HG02884 (cell line): ENCODE measurements around the gene TPR.

Experiments used
- ATAC-seq: cut with Tn5 transposase; IDR thresholded peaks from one replicate; pipeline ENCODE4 v1.9.1; 2021; ENCODE audit warnings: mild to moderate bottlenecking, moderate library complexity; ENCODE audit not compliant: unreplicated experiment

Gene TPR

GRCh38 chr1:186330758-186331157 is 44.3 kb downstream of the TPR start:
- no peak for ATAC-seq

GRCh38 chr1:186327331-186327730 is 47.7 kb downstream of the TPR start:
- ATAC-seq, result no peak

DNA sequence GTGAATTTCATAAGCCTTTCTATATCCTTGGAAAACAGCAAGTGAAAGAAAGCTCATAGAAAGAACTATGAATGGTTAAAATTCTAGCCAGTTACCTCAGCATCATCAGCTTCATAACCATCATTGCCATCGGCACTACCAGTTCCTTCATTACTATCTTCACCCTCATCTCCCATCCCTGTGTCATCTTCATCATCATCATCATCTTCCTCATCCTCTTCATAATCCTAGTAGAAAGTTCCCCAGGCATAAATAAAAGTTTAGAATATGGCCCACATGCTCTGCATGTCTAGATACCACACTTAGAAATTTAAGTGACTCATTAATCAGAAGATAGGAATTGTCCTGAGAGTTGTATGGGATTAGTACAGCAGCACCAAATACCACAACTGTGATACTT is 49.0 kb downstream of the TPR start:
- ATAC-seq, result no peak

DNA sequence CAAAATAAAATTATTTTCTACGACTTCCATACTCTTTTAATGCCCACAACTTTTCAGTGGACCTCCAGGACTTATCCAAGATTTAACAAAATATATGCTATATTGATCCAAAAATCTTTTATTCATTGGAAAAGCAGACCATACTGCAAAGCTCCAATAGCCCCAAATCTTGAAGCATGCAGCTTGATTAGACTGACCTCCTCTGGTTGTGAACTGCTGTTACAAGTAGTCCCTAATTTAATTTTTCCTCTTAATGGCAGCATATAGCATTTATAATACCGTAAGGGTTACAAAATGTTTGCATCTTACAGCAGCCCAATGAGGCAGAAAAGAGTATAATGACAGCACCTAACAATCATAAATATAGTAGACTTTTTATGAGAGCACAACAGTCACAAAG is 49.8 kb downstream of the TPR start:
- peak; percentile 47 for ATAC-seq

GRCh38 chr1:186323865-186324264 is 51.2 kb downstream of the TPR start:
- ATAC-seq, result no peak

- ATAC-seq, result no peak
Measured at GRCh38 chr1:186315570-186315969, 59.5 kb downstream of the TPR start.

DNA sequence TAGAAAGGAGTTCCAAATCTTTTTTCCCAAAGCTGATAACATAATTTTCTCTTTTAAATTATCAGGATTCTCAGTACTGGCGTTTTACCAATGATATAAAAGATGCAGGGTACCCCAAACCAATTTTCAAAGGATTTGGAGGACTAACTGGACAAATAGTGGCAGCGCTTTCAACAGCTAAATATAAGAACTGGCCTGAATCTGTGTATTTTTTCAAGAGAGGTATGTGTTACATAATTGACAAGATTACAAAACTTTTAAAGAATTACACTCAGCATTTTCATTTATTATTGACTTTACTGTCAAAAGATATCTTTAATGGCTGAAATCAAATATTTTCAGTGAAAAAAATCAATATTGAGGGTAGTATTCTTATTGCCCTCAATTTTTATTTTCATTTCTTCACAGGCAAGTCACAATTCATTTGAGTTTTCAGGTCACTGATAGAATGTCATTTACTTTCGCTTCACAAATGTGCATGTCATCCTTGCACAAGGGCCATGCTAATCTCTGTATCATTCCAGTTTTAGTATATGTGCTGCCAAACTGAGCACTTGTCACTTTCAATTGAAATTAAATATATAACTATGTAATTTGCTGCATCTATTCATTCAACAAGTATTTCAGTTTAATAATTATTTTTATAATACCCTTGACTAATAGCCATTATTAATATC is 63.5 kb downstream of the TPR start:
- no peak for ATAC-seq

DNA sequence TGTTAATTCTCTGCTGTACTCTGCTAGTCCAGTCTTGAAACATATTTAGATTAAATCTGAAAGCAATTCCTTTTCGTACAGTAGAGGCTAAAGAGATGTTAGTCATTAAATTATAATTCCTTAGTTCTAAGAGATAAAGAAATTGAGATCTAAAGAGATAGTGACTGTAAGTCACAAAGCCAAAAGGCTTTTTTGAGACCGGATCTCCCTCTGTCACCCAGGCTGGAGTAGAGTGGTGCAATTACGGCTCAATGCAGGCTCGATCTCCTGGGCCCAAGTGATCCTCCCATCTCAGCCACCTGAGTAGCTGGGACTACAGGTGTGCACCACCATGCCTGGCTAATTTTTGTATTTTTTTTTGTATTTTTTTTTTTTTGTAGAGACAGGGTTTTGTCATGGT is 64.7 kb downstream of the TPR start:
- ATAC-seq, result no peak

- ATAC-seq, result no peak
Measured at GRCh38 chr1:186308264-186309060, 66.6 kb downstream of the TPR start.

GRCh38 chr1:186307445-186307844 is 67.6 kb downstream of the TPR start:
- ATAC-seq, result no peak

DNA sequence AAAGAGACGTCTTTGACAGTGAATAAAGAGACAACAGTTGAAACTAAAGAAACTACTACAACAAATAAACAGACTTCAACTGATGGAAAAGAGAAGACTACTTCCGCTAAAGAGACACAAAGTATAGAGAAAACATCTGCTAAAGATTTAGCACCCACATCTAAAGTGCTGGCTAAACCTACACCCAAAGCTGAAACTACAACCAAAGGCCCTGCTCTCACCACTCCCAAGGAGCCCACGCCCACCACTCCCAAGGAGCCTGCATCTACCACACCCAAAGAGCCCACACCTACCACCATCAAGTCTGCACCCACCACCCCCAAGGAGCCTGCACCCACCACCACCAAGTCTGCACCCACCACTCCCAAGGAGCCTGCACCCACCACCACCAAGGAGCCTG is 68.5 kb downstream of the TPR start:
- ATAC-seq, result no peak

DNA sequence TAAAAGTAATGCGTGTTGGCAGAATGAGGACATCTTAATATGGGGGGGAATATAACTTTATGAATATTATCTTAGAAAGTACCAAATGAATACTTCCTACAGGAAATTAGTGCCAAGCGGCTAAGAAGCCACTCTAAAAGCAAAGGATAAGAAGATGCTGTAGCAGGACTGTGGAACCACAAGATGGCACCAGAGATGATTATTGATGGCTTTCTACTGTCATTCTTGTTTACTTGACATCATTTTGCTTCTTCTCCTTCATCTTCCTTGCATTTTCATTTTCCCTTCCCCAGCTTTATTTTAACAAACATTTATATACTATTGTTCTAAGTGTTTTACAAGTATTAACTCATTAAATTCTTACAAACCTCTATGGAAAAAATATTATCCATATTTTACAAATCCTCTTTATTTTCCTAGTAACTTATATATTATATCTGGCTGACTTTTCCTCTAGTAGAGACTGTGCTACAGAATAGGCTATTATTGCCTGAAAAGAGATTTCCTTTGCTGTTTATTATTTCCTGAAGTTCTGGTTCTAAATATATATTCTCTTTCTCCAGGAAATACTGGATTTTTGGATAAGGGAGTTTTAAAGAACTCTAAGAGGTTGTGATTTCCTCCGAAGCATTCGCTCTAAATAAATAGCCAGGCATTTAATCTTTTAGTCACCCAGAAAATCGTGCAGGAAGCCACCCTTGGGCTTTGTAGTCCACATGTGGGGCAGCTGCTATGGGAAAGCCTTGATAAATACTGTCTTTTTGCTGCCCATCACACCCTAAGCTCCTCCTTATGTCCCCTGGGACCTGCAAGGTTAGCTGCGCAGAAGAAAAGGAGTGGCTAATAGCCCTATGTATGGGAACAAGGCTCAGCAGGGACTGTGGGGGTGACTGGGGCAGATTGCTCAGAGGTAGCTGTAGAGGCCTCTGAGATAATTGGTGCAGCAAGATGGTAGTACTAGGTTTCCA is 69.8 kb downstream of the TPR start:
- ATAC-seq, result peak; percentile 80

- ATAC-seq, result no peak
Measured at GRCh38 chr1:186303911-186304310, 71.1 kb downstream of the TPR start.

- ATAC-seq, result no peak
Measured at GRCh38 chr1:186302381-186302920, 72.6 kb downstream of the TPR start.

DNA sequence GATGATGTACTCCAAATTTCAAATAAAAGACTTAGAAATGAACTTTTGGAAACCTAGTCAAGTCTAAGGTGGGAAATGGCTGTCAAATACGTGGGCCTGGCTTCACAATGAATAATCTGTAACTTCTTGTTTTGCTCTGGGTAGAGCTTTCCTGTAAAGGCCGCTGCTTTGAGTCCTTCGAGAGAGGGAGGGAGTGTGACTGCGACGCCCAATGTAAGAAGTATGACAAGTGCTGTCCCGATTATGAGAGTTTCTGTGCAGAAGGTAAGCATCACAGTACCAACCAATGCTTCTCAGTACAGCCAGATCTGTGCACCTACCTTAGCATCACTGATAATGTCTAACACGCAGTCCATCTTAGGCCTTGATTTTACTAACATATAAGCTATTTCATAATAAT is 73.6 kb downstream of the TPR start:
- no peak for ATAC-seq

DNA sequence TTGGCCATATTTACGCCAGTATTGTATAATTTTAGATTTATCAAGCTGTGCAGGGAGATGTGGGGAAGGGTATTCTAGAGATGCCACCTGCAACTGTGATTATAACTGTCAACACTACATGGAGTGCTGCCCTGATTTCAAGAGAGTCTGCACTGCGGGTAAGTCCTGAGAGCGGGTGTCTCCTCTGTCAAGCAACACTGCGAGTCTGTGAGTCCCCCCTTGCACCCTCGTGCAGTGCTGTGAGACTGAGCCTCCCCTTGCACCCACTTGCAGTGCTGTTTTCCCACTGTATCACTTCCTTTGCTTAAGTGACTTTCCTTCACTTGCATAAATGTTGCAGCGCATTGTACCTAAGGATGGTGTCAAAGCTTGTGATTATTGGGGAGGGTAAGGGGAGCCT is 75.0 kb downstream of the TPR start:
- no peak for ATAC-seq

DNA sequence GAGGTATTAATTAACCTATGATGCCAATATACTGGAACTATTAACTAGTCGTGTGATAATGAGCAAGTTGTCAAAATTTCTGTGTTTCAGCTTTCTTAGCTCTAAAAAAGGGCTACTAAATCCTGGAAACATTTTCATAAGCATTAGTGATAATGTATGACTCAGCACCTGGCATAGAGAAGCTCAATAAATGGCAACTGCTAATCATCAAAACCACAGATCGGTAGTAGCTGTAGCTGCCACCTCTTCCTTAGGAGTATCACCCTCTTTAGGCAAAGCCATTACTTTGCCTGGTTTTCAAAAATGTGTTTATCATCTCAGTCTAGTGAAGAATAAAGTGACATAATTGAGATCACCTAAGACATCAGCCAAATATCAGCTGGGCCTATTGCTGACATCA is 75.5 kb downstream of the TPR start:
- ATAC-seq, result no peak

DNA sequence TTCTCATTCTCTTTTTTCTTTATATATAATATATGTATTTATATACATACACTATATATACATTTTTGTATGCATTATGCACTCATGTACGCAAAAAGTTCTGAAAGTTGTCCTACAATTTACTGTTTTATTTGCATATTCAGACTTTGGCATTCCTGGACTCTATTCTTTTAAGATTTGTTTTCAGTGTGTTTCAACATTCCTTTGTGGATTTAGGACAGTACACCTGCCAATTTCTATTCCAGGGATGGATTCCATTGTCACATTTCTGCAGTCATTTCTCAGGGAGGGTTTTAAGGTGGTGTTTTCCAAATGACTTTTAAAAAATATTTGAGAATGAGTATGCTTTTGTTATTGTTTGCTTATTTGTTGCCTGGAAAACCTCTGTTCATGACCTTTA is 76.2 kb downstream of the TPR start:
- no peak for ATAC-seq

GRCh38 chr1:186297439-186298045 is 77.5 kb downstream of the TPR start:
- no peak for ATAC-seq

- no peak for ATAC-seq
Measured at GRCh38 chr1:186295980-186296379, 79.1 kb downstream of the TPR start, which contains the start of gene PRG4. Gene PRG4, plus strand, starts transcription at chr1:186296279.

DNA sequence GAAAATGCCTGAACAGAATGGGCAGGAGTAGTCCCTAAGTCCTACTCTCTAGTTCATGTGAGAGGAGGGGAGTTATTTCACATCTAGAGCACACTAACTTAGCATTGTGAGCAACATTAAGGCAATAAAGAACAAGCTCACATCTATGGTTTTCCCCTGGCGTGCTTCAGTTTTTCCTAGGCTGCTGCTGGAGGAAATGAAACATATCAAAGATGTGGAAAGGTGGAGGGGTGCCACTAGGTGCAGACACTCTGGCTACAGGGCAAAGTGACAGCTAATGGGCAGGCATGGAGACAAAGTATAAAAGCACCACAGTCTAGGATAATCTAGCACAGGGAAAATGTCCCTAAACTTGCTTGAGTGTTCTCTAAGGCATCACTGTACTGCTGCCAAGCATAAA is 82.2 kb downstream of the TPR start:
- ATAC-seq, result no peak
